ENCODE data around the gene NOP10. TPM values are rescaled to one million over a fixed set of nuclear protein-coding genes. Genes with fewer than 3 reads are reported as not detected.
A peak's percentile ranks its signal among the peaks of the same experiment; 100 is the strongest.

NOP10 gene
- total RNA-seq, 1 experiment from 2014 or later, result 421 TPM

DNA sequence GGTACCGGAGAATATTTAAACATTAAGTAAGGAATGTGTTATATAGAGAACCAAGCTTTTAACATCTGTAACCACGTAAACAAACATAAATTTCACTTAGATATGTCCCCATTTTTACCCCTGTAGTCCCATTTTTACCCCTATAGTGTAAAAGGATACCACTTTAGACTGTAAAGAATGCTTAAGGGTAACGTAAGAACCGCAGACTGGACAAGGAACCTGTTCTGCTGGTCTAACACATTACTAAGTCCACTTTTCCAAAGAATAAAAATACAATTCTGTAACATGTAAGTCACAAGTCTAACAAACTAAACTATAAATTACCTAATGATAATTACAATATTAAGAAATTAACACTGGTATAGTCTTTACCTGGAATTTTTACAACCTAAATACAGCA is 8.3 kb downstream of the NOP10 start:
- DNase-seq (ENCODE audit: low read depth), result no peak

DNA sequence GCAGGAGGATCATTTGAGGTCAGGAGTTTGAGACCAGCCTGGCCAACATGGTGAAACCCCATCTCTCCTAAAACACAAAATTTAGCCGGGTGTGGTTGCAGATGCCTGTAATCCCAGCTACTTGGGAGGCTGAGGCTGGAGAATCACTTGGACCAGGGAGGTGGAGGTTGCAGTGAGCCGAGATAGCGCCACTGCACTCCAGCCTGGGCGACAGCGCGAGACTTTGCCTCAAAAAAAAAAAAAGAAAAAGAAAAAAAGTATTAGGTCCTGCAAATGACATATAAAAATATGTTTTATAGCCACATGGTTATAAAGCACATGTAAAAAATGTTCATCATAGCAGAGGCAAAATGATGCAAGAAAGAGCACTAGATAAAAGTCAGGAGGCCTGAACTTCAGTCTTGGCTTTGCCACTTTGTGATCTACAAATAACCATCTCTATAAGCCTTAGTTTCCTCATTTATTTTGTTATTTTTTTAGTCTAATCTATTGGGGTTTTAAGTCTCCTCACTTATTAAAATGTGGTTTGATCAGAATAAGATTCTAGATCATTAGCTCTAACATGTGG is 10.3 kb downstream of the NOP10 start:
- no peak for DNase-seq (ENCODE audit: low read depth)

DNA sequence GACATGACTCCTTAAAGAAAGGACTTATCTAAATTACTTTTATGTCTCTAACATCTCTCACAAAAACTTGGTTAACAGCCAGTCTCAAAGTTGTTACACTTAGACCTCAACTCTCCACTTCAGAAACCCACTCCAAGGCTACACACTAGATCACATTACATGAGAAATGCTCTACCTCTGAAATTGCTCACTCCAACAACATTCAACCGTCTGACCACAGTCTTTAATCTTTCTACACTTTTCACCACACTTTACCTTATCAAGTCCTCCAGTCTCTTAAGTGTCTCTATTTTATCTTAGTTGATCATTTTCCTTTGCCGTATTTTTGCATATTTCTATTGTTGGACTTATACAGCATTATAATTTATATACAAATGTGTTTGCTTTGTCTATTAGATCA is 11.1 kb downstream of the NOP10 start:
- no peak for DNase-seq (ENCODE audit: low read depth)

DNA sequence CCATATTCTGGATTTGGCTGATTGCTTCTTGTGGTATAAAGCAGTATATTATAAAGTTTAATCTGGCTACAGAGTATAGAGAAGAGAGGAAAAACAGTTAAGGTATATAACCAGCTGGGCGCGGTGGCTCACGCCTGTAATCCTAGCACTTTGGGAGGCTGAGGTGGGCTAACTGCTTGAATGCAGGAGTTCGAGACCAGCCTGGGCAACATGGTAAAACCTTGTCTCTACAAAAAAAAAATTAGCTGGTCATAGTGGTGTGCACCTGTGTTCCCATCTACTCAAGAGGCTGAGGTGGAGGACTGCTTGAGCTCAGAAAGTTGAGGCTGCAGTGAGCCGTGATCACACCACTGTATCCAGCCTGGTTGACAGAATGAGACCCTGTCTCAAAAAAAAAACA is 12.7 kb downstream of the NOP10 start:
- DNase-seq (ENCODE audit: low read depth), result no peak

DNA sequence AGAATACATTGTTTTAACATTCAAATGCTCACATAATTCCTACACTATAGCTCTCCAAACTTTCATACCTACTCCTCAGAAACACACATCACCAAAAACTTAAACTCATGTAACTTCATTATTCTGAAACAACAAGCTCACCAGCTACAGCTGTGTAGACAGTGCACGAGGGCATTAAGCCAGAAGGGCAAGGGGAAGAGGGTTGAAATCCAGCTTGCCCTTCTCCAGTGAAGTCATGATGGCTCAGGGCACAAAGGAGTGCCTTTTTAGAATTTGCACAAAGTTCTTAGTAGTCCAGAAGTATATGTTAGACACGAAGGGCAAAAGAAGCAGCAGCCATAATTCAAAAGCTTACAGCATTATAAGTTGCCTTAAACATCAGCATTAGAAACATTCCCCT is 13.9 kb downstream of the NOP10 start:
- no peak for DNase-seq (ENCODE audit: low read depth)

DNA sequence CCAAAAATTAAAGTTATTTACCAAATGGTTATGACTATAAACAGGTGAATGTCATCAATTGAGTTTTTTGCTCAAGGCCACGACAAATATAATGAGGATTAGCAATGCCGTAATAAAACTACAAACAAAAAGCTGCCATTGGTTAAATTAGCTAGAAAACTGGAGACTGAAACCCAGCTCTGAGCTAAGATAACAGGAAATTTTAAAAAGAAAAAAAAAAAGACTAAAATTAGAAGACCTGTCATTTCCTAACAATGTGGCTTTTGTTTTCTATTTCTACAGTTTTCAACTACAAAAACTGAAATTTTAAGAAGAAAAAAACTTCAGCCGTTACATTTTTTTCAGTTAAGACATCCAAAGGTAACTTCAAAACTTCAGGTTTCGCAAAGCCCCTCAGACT is 15.0 kb downstream of the NOP10 start:
- no peak for DNase-seq (ENCODE audit: low read depth)

DNA sequence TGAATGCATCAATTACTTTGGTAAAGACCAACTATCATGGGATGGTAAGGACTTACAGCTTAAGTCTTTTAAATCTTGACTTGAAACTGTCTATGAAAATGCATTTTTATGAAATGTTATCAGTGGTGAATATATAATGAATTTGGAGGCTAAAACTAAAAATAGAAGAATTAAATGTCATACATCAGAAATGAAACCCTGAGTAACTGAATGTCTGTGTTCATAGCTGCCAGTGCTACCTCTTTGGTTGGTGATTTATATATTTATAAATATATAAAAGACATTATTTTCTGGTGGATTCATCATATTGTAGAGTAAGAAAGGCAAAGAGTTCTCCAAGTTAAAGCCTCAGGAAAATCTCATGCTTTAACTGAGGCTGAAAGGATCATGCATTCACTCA is 17.6 kb downstream of the NOP10 start:
- DNase-seq (ENCODE audit: low read depth), result no peak

DNA sequence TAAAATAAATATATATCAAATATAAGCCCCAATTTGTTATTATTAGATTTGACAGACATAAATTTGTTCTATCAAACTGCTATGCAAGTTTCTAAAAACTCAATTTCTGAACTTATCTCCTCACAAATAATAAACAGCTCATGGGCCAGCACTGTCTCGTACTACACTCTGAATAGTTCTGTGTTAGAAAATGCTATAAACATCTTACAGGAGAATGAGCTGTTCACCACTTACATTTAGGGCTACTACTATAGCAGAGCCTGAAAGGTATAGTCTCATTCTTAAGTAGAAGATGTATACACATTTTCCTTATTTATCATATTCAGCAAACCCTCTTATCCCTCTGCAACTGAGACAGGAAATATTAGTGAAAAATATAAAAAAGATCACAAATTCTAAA is 18.0 kb downstream of the NOP10 start:
- DNase-seq (ENCODE audit: low read depth), result no peak

DNA sequence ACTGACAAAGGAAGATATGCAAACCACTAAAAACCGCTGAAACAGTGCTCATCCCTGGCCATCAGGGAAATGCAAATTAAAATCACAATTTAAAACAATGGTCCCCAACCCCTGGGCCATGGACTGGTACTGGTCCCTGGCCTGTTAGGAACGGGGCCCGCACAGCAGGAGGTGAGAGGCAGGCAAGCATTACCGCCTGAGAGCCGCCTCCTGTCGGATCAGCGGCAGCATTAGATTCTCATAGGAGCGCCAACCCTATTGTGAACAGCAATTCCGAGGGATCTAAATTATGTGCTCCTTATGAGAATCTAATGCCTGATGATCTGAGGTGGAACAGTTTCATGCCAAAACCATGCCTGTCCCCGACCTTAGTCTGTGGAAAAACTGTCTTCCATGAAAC is 19.7 kb downstream of the NOP10 start:
- no peak for DNase-seq (ENCODE audit: low read depth)

DNA sequence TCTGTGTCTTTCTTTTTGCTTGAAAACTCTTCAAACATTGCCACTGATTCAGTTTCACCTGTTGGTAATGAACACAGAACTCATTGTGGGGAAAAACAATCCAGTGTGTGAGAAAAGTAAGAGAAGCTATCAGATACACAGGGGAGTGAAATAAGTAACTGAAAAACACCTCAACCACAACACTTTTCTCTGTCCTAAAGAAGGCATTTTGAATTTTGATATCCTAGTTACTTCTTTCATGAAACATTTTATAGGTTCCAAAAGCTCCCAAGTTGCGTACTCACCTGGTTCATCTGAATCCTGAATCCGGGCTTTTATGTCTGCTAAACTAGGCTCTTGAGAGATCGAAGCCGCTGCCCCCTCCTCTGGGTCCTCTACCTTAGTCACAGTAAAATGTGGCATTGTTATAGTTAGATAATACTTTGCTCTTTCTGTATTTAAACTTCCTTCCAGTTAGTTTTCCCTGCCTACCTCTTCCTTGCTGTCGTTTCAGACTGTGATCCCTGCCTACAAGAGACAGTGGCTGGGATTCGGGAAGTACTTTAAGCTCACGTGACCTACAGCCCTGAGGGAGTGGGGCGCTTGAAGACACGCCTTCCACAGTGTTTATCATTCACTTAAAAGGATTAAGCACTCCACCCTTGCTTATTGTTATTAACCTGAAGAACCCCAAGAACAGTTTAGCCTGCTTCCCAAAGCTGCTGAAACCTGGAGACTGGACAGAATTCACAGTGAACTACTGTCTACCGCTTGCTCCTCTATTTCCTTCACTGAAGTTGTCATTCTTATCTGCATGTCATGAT is 24.5 kb downstream of the NOP10 start:
- peak; percentile 38 for DNase-seq (ENCODE audit: low read depth)

DNA sequence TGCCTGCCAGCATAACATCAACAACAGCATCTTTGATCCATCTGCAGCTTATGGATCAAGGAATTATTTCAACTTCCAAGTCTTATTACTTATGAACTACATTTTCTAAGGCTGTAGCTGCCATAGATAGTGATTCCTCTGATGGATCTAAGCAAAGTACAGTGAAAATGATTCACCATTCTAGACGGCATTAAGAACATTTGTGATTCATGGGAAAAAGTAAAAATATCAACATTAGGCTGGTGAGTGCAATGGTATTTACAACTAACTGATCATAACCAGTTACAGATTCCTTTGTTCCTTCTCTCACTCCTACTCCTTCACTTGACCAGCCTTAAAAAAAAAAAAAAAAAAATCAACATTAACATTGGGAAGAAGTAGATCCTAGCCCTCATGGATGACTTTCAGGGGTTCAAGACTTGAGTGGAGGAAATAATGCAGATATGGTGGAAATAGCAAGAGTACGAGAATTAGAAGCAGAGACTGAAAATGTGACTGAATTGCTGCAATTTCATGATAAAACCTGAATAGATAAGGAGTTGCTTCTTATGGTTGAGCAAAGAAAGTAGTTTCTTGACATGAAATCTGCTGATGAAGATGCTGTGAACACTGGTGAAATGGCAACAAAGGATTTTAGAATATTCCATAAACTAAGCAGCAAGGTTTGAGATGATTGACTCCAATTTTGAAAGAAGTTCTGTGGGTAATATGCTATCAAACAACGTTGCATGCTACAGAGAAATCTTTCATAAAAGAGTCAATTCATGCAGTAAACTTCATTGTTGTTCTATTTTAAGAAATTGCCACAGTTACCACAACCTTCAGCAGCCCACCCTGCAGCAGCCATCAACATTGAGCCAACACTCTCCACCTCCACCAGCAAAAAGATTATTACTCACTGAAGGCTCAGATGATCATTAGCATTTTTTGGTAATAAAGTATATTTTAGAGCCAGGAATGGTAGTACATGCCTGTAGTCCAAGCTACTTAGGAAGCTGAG is 28.1 kb downstream of the NOP10 start:
- no peak for DNase-seq (ENCODE audit: low read depth)

DNA sequence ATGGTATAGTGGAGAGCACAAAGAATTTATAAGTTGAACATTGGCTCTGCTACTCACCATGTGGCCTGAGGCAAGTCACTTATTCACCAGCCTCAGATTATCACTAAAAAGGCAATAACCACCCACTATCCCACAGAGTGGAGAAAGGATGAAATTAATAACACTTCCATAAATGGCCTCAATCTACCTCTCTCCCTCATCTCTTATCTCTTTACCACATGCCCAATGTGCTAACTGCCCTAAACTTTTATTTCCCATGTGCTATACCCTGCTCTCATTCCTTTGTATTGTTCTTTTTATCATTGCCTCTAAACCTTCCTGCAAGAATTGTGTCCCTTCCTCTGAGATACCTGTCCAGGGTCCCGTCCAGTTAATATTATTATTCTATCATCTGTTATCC is 31.4 kb downstream of the NOP10 start:
- no peak for DNase-seq (ENCODE audit: low read depth)

DNA sequence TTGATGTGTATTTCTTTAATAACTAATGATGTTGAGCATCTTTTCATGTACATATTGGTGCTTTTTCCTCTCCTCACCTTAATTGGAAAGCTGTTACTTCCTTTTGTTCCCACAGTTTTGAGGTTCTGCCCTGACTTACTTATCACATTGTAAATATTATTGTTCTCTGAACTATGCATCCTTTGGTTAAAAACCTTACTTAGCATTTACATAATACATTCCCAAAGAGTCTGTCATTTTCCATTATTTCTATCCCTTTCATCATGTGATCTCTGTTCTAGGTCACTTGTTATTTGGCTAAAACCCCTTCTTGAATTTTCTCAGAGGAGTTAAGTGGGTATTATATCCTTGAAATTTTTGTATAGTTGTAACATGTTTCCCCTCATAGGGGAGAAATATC is 38.3 kb downstream of the NOP10 start:
- DNase-seq (ENCODE audit: low read depth), result peak; percentile 13

DNA sequence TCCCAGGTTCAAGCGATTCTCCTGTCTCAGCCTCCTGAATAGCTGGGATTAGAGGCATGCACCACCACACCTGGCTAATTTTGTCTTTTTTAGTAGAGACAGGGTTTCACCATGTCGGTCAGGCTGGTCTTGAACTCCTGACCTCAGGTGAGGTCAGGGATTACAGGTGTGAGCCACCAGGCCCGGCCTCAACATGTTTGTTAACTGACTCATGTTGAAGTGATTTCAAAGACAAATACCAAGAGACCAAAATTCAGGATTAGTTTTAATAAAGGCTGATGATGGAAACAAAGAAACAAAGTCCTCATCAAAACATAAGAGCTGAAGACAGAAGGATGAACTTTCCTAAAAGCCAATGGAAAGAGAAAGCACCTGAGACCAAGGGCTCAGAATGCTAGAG is 41.9 kb downstream of the NOP10 start:
- no peak for DNase-seq (ENCODE audit: low read depth)

DNA sequence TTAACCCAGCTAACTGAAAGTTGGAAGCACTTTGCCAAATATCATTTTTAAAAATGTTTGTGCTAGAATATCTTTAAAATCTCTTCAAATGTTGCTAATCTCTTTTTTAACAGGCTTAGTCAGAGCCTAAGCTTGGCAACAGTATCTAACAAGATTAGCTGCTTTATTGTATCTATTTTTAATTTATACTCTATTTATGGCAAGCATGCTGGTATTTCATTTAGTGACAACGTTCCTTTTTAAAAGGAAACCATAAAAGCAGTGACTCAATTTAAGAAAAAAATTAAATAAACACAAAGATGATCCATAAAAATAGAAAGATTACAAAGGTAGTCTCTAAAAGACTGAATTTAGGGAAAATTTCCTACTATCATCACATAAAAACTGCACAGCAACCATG is 45.9 kb downstream of the NOP10 start:
- DNase-seq (ENCODE audit: low read depth), result no peak

DNA sequence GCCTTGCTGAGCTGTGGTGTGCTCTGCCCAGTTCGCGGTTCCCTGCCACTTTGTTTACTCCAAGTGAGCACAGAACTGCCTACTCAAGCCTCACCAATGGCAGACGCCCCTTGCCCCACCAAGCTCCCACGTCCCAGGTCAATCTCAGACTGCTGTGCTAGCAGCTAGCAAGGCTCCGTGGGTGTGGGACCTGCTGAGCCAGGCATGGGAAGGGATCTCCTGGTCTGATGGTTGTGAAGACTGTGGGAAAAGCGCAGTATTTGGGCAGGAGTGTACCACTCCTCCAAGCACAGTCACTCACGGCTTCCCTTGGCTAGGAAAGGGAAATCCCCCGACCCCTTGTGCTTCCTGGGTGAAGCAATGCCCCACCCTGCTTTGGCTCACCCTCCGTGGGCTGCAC is 50.3 kb downstream of the NOP10 start:
- DNase-seq (ENCODE audit: low read depth), result no peak

Small RNA genes lying within 50 kb of the gene (small RNA-seq; reads per million reads assigned to genes)
- gene MIR1233-1 (not detected), gene RF00019 (not detected)

Other genes starting within 250 kb of the NOP10 start
- 33.5 and 46.5 TPM in 2 replicates for gene EMC7, start 241.3 kb downstream of the NOP10 start, total RNA-seq (2014; rRNA removed; shearing (Covaris generic))
- gene PGBD4, start 241.1 kb downstream of the NOP10 start, total RNA-seq (2014; rRNA removed; shearing (Covaris generic)), result 2.9 and 3.0 TPM in 2 replicates
- gene KATNBL1, start 133.0 kb downstream of the NOP10 start, total RNA-seq (2014; rRNA removed; shearing (Covaris generic)), result 25.9 and 29.8 TPM in 2 replicates
- 171 and 173 TPM in 2 replicates for gene EMC4, start 118.1 kb downstream of the NOP10 start, total RNA-seq (2014; rRNA removed; shearing (Covaris generic))
- 9.3 TPM in 2 replicates for gene SLC12A6, start 5.4 kb downstream of the NOP10 start, total RNA-seq (2014; rRNA removed; shearing (Covaris generic))
- gene NUTM1, start 179 bp upstream of the NOP10 start, total RNA-seq (2014; rRNA removed; shearing (Covaris generic)), result not detected in 2 replicates
- gene LPCAT4, start 24.1 kb upstream of the NOP10 start, total RNA-seq (2014; rRNA removed; shearing (Covaris generic)), result 22.3 and 25.4 TPM in 2 replicates
- 7.6 and 11.9 TPM in 2 replicates for gene GOLGA8A, start 94.7 kb upstream of the NOP10 start, total RNA-seq (2014; rRNA removed; shearing (Covaris generic))
- 8.5 and 9.6 TPM in 2 replicates for gene GOLGA8B, start 240.5 kb upstream of the NOP10 start, total RNA-seq (2014; rRNA removed; shearing (Covaris generic))

Measured in HT1080 (cell line).